ENCODE results near the gene BRPF3.

- TF ChIP-seq CTCF (IDR thresholded peaks at IDR 0.05 in 4 of 5, conservative IDR thresholded peaks at IDR 0.05 in 1 of 5) (no peak), POLR2A (IDR thresholded peaks at IDR 0.05) (no peak)
These were observed 73.5 kb downstream of the BRPF3 start, which contains the start of gene PNPLA1 for GRCh38 chr6:36269834-36270705.

Measured in gastrocnemius medialis (tissue), 4 donors.